Effector memory CD4-positive, alpha-beta T cell (primary cell): ENCODE measurements around the gene CST9L.

Source experiments
- DNase-seq, 3 donors: peaks; one replicate each; pipeline ENCODE4 v3.0.0-alpha.2; 2020
- H3K27ac ChIP-seq: 2 replicates; pipeline ENCODE4 v1.7.0; 2013; ENCODE audit warnings: mild to moderate bottlenecking, low read length, moderate library complexity; ENCODE audit not compliant: insufficient read depth, poor library complexity, severe bottlenecking
- H3K27me3 ChIP-seq: replicated peaks from 2 replicates; pipeline ENCODE4 v1.7.0; 2013; ENCODE audit warnings: mild to moderate bottlenecking, low read length; ENCODE audit not compliant: insufficient read depth, control insufficient read depth, poor library complexity, severe bottlenecking
- H3K36me3 ChIP-seq: 2 replicates; pipeline ENCODE4 v1.7.0; 2013; ENCODE audit warnings: mild to moderate bottlenecking, low read length, moderate library complexity; ENCODE audit not compliant: control insufficient read depth, insufficient read depth
- H3K4me1 ChIP-seq: 2 replicates; pipeline ENCODE4 v1.7.0; 2013; ENCODE audit warnings: low read length, mild to moderate bottlenecking; ENCODE audit not compliant: control insufficient read depth, insufficient read depth, poor library complexity, severe bottlenecking
- H3K4me3 ChIP-seq: 2 replicates; pipeline ENCODE4 v1.7.0; 2013; ENCODE audit warnings: low read length, low read depth, mild to moderate bottlenecking; ENCODE audit not compliant: insufficient read depth, poor library complexity, severe bottlenecking
- H3K9me3 ChIP-seq: 2 replicates; pipeline ENCODE4 v1.7.0; 2013; ENCODE audit warnings: mild to moderate bottlenecking, low read length, moderate library complexity; ENCODE audit not compliant: control insufficient read depth

CST9L gene

DNA sequence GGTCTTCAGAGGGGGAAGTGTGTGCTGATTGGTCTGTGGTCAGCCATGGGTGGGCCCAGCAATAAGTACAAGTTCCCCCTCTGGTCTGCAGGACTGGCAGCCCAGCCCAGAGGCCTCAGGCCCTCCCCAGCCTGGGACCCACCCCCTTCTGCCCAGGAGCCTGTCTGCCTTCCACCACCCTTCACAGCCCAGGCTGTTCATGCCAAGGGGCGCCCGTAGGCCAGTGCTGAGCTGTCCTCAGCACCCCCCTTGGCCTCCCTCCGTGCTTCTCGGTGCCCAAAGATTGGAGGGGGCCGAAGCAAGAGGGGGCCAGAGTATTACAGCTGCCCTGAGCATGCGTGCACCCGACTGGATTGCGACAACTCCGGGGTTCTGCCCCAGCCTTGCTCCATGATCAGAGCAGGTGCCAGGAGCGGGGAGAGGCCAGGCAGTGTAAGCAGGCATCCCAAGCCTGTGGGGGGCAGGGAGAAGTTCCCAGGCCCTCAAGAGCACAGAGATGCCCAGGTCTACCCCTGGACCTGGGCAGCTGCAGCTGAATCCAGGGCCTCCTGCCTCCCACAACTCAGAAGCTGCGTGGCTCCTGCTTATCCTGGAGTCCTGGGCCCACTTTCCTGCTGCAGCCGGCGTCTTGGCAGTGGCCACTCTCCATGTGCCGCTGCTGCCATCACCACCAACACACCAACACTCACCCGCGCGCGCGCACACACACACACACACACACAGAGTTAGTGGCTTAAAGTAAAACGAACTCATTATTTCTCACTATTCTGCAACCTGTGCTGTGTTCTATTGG is 33.3 kb downstream of the CST9L start:
- no peak for DNase-seq
- Histone ChIP-seq H3K36me3 (no peaks in the 10 kb centered on the region), H3K4me1 (no peaks in the 10 kb centered on the region), H3K9me3 (no peaks in the 10 kb centered on the region), H3K27me3 (no peaks in the 10 kb centered on the region), H3K27ac (no peak overlapping the region), H3K4me3 (no peak overlapping the region)

GRCh38 chr20:23533161-23533560 is 35.1 kb downstream of the CST9L start:
- H3K4me3 ChIP-seq = no peak overlapping the region
- H3K27me3 ChIP-seq = no peaks in the 10 kb centered on the region
- H3K9me3 ChIP-seq = no peaks in the 10 kb centered on the region
- no peak for DNase-seq
- no peak overlapping the region for H3K27ac ChIP-seq
- H3K4me1 ChIP-seq = no peaks in the 10 kb centered on the region
- no peaks in the 10 kb centered on the region for H3K36me3 ChIP-seq

DNA sequence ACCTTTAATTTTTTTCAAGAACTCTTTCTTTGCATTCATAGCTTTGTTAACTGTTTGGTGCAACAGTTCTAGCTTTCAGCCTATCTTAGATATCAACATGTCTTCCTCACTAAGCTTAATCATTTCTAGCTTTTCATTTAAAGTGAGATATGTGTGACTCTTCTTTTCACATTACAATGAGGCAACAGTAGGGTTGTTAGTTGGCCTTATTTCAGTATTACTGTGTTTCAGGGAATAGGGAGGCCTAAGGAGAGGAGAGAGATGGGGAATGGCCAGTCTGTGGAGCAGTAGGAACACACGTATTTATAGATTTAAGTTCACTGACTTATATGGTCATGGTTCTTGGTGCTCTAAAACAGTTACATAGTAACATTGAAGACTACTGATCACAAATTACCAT is 35.8 kb downstream of the CST9L start:
- Histone ChIP-seq H3K27ac (no peak overlapping the region), H3K36me3 (no peaks in the 10 kb centered on the region), H3K9me3 (no peaks in the 10 kb centered on the region), H3K27me3 (no peaks in the 10 kb centered on the region), H3K4me1 (no peaks in the 10 kb centered on the region), H3K4me3 (no peak overlapping the region)
- no peak for DNase-seq

- H3K27me3 ChIP-seq = no peaks in the 10 kb centered on the region
- H3K4me1 ChIP-seq = no peaks in the 10 kb centered on the region
- H3K4me3 ChIP-seq = no peak overlapping the region
- no peaks in the 10 kb centered on the region for H3K36me3 ChIP-seq
- DNase-seq = no peak
- H3K27ac ChIP-seq = no peak overlapping the region
- no peaks in the 10 kb centered on the region for H3K9me3 ChIP-seq
Observed at GRCh38 chr20:23530937-23531567, 37.2 kb downstream of the CST9L start.

- Histone ChIP-seq H3K27ac (no peak overlapping the region), H3K4me1 (no peaks in the 10 kb centered on the region), H3K9me3 (no peaks in the 10 kb centered on the region), H3K27me3 (no peaks in the 10 kb centered on the region), H3K4me3 (no peak overlapping the region), H3K36me3 (no peaks in the 10 kb centered on the region)
- no peak for DNase-seq
Observed at GRCh38 chr20:23528867-23529431, 39.3 kb downstream of the CST9L start.

DNA sequence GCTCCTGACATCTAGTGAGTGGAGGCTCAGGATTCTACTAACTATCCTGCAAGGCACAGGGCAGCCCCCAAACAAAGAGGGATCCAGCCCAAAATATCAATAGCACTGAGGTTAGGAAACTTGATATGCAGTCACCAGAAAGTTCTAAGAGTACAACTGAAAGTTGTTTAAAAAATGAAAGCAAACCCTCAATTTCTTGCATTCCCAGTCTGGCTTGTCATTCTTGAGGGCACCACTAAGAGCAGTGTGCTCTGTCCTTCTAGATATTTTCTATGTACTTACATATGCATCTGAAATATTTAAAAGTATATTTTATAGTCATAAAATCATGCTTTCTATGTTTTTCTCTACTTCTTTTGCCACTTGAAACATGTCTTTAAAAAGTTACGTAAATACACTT is 41.4 kb downstream of the CST9L start:
- DNase-seq = no peak
- Histone ChIP-seq H3K36me3 (no peaks in the 10 kb centered on the region), H3K4me3 (no peak overlapping the region), H3K4me1 (no peaks in the 10 kb centered on the region), H3K27me3 (no peaks in the 10 kb centered on the region), H3K9me3 (no peaks in the 10 kb centered on the region), H3K27ac (no peak overlapping the region)

DNA sequence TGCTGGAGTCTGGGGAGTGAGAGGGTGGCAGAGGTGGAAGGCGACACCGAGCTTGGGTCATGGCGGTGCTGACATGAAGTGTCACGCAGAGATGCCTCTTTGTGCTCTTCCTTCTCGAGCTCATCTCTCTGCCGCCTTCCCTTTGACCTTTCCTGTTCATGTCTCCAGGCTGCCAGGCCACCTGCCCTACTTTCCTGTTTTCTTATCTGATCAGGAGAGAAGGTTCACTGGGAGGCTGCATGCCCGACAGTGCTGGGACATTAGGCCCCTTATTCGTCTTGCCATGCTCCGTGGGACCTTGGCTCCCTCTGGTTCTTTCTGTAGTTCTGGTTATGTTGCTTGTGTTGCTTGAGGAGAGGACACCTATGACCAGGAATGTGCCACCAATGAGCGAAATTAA is 44.1 kb downstream of the CST9L start:
- no peak overlapping the region for H3K4me3 ChIP-seq
- H3K27me3 ChIP-seq = no peaks in the 10 kb centered on the region
- no peaks in the 10 kb centered on the region for H3K36me3 ChIP-seq
- no peak for DNase-seq
- no peaks in the 10 kb centered on the region for H3K4me1 ChIP-seq
- H3K9me3 ChIP-seq = no peaks in the 10 kb centered on the region
- no peak overlapping the region for H3K27ac ChIP-seq

- Histone ChIP-seq H3K4me3 (no peak overlapping the region), H3K4me1 (no peaks in the 10 kb centered on the region), H3K27ac (no peak overlapping the region), H3K9me3 (no peaks in the 10 kb centered on the region), H3K36me3 (no peaks in the 10 kb centered on the region), H3K27me3 (no peaks in the 10 kb centered on the region)
- DNase-seq = no peak
Observed at GRCh38 chr20:23520185-23520584, 48.1 kb downstream of the CST9L start.

- no peaks in the 10 kb centered on the region for H3K36me3 ChIP-seq
- DNase-seq = no peak
- H3K4me1 ChIP-seq = no peaks in the 10 kb centered on the region
- H3K4me3 ChIP-seq = no peak overlapping the region
- H3K27ac ChIP-seq = no peak overlapping the region
- no peaks in the 10 kb centered on the region for H3K27me3 ChIP-seq
- no peaks in the 10 kb centered on the region for H3K9me3 ChIP-seq
Observed at GRCh38 chr20:23519556-23519955, 48.7 kb downstream of the CST9L start.

- Histone ChIP-seq H3K36me3 (no peaks in the 10 kb centered on the region), H3K4me1 (no peaks in the 10 kb centered on the region), H3K4me3 (no peak overlapping the region), H3K9me3 (no peaks in the 10 kb centered on the region), H3K27me3 (no peaks in the 10 kb centered on the region), H3K27ac (no peak overlapping the region)
- DNase-seq = no peak
Observed at GRCh38 chr20:23517719-23518118, 50.6 kb downstream of the CST9L start.
